Measurements from ENCODE around the gene NAT8L. TPM values are rescaled to one million over a fixed set of nuclear protein-coding genes. Genes with fewer than 3 reads are reported as not detected.

The NAT8L gene
- total RNA-seq, 1 experiment from 2014 or later, result 5.6 TPM

GRCh38 chr4:2090642-2091041 lies 31.5 kb downstream of the NAT8L start:
- DNase-seq (ENCODE audit: low read depth), result no peak

- no peak for DNase-seq (ENCODE audit: low read depth)
Observed at GRCh38 chr4:2091990-2092668, 33.0 kb downstream of the NAT8L start.

- DNase-seq (ENCODE audit: low read depth), result no peak
Observed at GRCh38 chr4:2092669-2093053, 33.5 kb downstream of the NAT8L start.

GRCh38 chr4:2093265-2093664 lies 34.1 kb downstream of the NAT8L start:
- no peak for DNase-seq (ENCODE audit: low read depth)

GRCh38 chr4:2094545-2094944 lies 35.4 kb downstream of the NAT8L start:
- no peak for DNase-seq (ENCODE audit: low read depth)

- peak; percentile 61 for DNase-seq (ENCODE audit: low read depth)
Observed at GRCh38 chr4:2095236-2096072, 36.3 kb downstream of the NAT8L start.

GRCh38 chr4:2096073-2096609 lies 37.0 kb downstream of the NAT8L start:
- DNase-seq (ENCODE audit: low read depth), result no peak

GRCh38 chr4:2101346-2102044 lies 42.4 kb downstream of the NAT8L start:
- DNase-seq (ENCODE audit: low read depth), result peak; percentile 77

GRCh38 chr4:2102045-2102883 lies 43.1 kb downstream of the NAT8L start:
- no peak for DNase-seq (ENCODE audit: low read depth)

GRCh38 chr4:2103127-2103842 lies 44.2 kb downstream of the NAT8L start:
- no peak for DNase-seq (ENCODE audit: low read depth)

GRCh38 chr4:2103843-2104547 lies 44.9 kb downstream of the NAT8L start:
- DNase-seq (ENCODE audit: low read depth), result no peak

GRCh38 chr4:2104556-2105345 lies 45.6 kb downstream of the NAT8L start:
- DNase-seq (ENCODE audit: low read depth), result no peak

GRCh38 chr4:2105559-2105958 lies 46.4 kb downstream of the NAT8L start:
- DNase-seq (ENCODE audit: low read depth), result peak; percentile 86

GRCh38 chr4:2116687-2117400 lies 57.7 kb downstream of the NAT8L start:
- DNase-seq (ENCODE audit: low read depth), result no peak

All from HT1080 (cell line).